ENCODE data around the gene ZFP69B.

DNA sequence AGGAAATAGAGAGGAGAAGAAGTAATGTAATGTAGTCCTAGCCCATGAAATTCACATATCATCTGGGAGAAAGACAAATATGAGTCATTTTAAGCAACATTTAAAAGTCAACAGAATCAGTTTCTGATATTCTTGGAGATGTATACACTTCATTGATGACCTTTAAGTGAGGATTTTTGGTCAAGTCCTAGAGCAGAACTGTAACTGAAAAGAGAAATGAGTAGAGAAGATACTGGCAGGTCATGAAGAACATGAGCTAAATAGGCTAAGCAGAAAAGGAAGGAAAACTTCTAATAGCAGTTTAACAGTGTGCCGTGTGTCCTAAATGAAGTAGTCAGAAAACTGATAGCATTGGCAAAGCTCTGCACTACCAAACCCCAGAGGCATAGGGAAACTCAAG lies 4.6 kb downstream of the ZFP69B start:
- TF ChIP-seq SMC3 (IDR thresholded peaks at IDR 0.05; ENCODE audit: borderline replicate concordance, low read length), result no peak
- no peak for TF ChIP-seq TCF7 (IDR thresholded peaks at IDR 0.05; ENCODE audit: borderline replicate concordance)
- TF ChIP-seq CTCF (IDR thresholded peaks at IDR 0.05 in 2 of 3, conservative IDR thresholded peaks at IDR 0.05 in 1 of 3; ENCODE audit: control insufficient read depth in 2 of 3, extremely low read depth in 1 of 3, insufficient read depth in 1 of 3, low read depth in 3 of 3, low read length in 3 of 3), result no peak
- TF ChIP-seq MAX (IDR thresholded peaks at IDR 0.05; ENCODE audit: low read depth, low read length), result no peak
- no peak for TF ChIP-seq NFXL1 (IDR thresholded peaks at IDR 0.05; ENCODE audit: borderline replicate concordance)
- TF ChIP-seq CBFB (IDR thresholded peaks at IDR 0.05; ENCODE audit: low read depth), result no peak
- TF ChIP-seq TAF1 (IDR thresholded peaks at IDR 0.05; ENCODE audit: borderline replicate concordance, low read depth, low read length), result no peak
- TF ChIP-seq, protein P1, sequence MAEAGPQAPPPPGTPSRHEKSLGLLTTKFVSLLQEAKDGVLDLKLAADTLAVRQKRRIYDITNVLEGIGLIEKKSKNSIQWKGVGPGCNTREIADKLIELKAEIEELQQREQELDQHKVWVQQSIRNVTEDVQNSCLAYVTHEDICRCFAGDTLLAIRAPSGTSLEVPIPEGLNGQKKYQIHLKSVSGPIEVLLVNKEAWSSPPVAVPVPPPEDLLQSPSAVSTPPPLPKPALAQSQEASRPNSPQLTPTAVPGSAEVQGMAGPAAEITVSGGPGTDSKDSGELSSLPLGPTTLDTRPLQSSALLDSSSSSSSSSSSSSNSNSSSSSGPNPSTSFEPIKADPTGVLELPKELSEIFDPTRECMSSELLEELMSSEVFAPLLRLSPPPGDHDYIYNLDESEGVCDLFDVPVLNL (IDR thresholded peaks at IDR 0.05; ENCODE audit: low read depth, low read length), result no peak
- TF ChIP-seq EGR1 (IDR thresholded peaks at IDR 0.05; ENCODE audit: borderline replicate concordance in 1 of 2, low read depth in 2 of 2, low read length in 2 of 2), result no peak
- no peak for TF ChIP-seq ZNF24 (IDR thresholded peaks at IDR 0.05)
- TF ChIP-seq POLR2AphosphoS5 (IDR thresholded peaks at IDR 0.05; ENCODE audit: low read length), result no peak
- no peak for TF ChIP-seq MYC (IDR thresholded peaks at IDR 0.05; ENCODE audit: insufficient read depth, insufficient read length, insufficient replicate concordance, low read length, severe bottlenecking)
- TF ChIP-seq, protein P2, sequence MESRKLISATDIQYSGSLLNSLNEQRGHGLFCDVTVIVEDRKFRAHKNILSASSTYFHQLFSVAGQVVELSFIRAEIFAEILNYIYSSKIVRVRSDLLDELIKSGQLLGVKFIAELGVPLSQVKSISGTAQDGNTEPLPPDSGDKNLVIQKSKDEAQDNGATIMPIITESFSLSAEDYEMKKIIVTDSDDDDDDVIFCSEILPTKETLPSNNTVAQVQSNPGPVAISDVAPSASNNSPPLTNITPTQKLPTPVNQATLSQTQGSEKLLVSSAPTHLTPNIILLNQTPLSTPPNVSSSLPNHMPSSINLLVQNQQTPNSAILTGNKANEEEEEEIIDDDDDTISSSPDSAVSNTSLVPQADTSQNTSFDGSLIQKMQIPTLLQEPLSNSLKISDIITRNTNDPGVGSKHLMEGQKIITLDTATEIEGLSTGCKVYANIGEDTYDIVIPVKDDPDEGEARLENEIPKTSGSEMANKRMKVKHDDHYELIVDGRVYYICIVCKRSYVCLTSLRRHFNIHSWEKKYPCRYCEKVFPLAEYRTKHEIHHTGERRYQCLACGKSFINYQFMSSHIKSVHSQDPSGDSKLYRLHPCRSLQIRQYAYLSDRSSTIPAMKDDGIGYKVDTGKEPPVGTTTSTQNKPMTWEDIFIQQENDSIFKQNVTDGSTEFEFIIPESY (IDR thresholded peaks at IDR 0.05), result no peak
- TF ChIP-seq ATF7 (IDR thresholded peaks at IDR 0.05; ENCODE audit: low read depth), result no peak

Measured in GM12878 (cell line).